Endothelial cell of umbilical vein (primary cell): ENCODE measurements around the gene DDX54. TPM values are rescaled to one million over a fixed set of nuclear protein-coding genes. Genes with fewer than 3 reads are reported as not detected.

Source experiments
- BruUV-seq: library from RNA; stranded (reverse); fragments of 400-500 nt; replicated peaks from 2 replicates; lab custom pipeline; 2021; lab: Mats Ljungman, UMichigan
- CTCF ChIA-PET: fragments of 300-600, 350-600 bp; sonication (Branson Sonifier 250); formaldehyde crosslinking; loops from one replicate; lab custom pipeline; 2021; ENCODE audit warnings: antibody characterized with exemption, inconsistent platforms; lab: Charles Lee
- POLR2A ChIA-PET: fragments of 300-600, 350-600 bp; sonication (Branson Sonifier 250); formaldehyde crosslinking; loops from one replicate; lab custom pipeline; 2021; ENCODE audit warnings: antibody characterized with exemption, inconsistent platforms; lab: Charles Lee
- DNase-seq: peaks from one replicate; pipeline ENCODE4 v3.0.0-alpha.2; 2011; ENCODE audit warnings: low read depth, low spot score
- FAIRE-seq: peaks from 2 replicates; lab custom pipeline; 2011; peaks lifted over from hg19 to GRCh38; lab: Jason Lieb, UNC
- H2AFZ ChIP-seq: 2 replicates; pipeline ENCODE4 v1.6.0; 2012; ENCODE audit warnings: low read depth, low read length, control low read depth, inconsistent platforms
- H3K27ac ChIP-seq: 2 replicates; pipeline ENCODE4 v1.5.1; 2011; ENCODE audit warnings: low read depth, mild to moderate bottlenecking, control low read depth, low read length, moderate library complexity; ENCODE audit not compliant: insufficient read depth
- H3K27me3 ChIP-seq, 2 experiments: 2 replicates each; pipeline versions ENCODE4 v1.6.0 to v1.6.1; 2011; ENCODE audit warnings: low read length in 2 of 2, mixed read lengths in 1 of 2; ENCODE audit not compliant: control insufficient read depth in 2 of 2, insufficient read depth in 2 of 2
- H3K36me3 ChIP-seq, 2 experiments: 2 replicates in 1 of 2; 3 replicates in 1 of 2; pipeline ENCODE4 v1.5.1; 2011; ENCODE audit warnings: low read length in 2 of 2, mild to moderate bottlenecking in 1 of 2, moderate library complexity in 1 of 2; ENCODE audit not compliant: control insufficient read depth in 2 of 2, insufficient read depth in 2 of 2; ENCODE audit errors: extremely low read depth in 1 of 2
- H3K4me1 ChIP-seq: 3 replicates; pipeline ENCODE4 v1.5.1; 2011; ENCODE audit warnings: mild to moderate bottlenecking, low read length; ENCODE audit not compliant: control insufficient read depth, insufficient read depth; ENCODE audit errors: extremely low read depth
- H3K4me2 ChIP-seq: 2 replicates; pipeline ENCODE4 v1.6.1; 2011; ENCODE audit warnings: low read length, control low read depth, mixed read lengths; ENCODE audit not compliant: insufficient read depth
- H3K4me3 ChIP-seq, 3 experiments: fragments of 200-600 bp in 1 of 3; sonication (generic), shearing (Covaris generic) in 1 of 3; replicated peaks in 1 of 3; 2 replicates each; pipeline ENCODE4 v1.5.1; 2011 to 2016; ENCODE audit warnings: control low read depth in 3 of 3, low read length in 3 of 3, mild to moderate bottlenecking in 2 of 3, inconsistent platforms in 1 of 3, low read depth in 1 of 3, moderate library complexity in 1 of 3; ENCODE audit not compliant: insufficient read depth in 1 of 3
- H3K79me2 ChIP-seq: 2 replicates; pipeline ENCODE4 v1.6.0; 2012; ENCODE audit warnings: low read length, inconsistent platforms; ENCODE audit not compliant: control insufficient read depth, insufficient read depth
- H3K9ac ChIP-seq: replicated peaks from 2 replicates; pipeline ENCODE3; 2011; ENCODE audit warnings: low read length, control low read depth; ENCODE audit not compliant: insufficient read depth; ENCODE audit errors: extremely low read depth
- H3K9me1 ChIP-seq: replicated peaks from 3 replicates; pipeline ENCODE4 v1.6.0; 2011; ENCODE audit warnings: mild to moderate bottlenecking, low read length; ENCODE audit not compliant: control insufficient read depth, insufficient read depth; ENCODE audit errors: extremely low read depth
- H3K9me3 ChIP-seq: replicated peaks from 2 replicates; pipeline ENCODE4 v1.5.1; 2012; ENCODE audit warnings: low read length, inconsistent platforms; ENCODE audit not compliant: control insufficient read depth, insufficient read depth
- H4K20me1 ChIP-seq: replicated peaks from 2 replicates; pipeline ENCODE3; 2011; ENCODE audit warnings: mild to moderate bottlenecking, low read length; ENCODE audit not compliant: control insufficient read depth, insufficient read depth; ENCODE audit errors: extremely low read depth
- CTCF ChIP-seq, 2 donors: IDR thresholded peaks; 1 replicate in 1 of 2; 2 replicates in 1 of 2; pipeline ENCODE4 v1.5.1; 2011; ENCODE audit warnings: low read length in 2 of 2, mild to moderate bottlenecking in 2 of 2, moderate library complexity in 2 of 2, control low read depth in 1 of 2, inconsistent platforms in 1 of 2, low read depth in 1 of 2; ENCODE audit not compliant: insufficient read depth in 1 of 2; ENCODE audit errors: extremely low read depth in 1 of 2
- EZH2 ChIP-seq: IDR thresholded peaks from 2 replicates; pipeline ENCODE4 v1.6.1; 2012; ENCODE audit warnings: borderline replicate concordance, low read depth, mild to moderate bottlenecking, moderate library complexity, low read length, inconsistent platforms; ENCODE audit not compliant: severe bottlenecking
- FOS ChIP-seq: IDR thresholded peaks from 2 replicates; pipeline ENCODE4 v1.6.1; 2011; ENCODE audit warnings: mild to moderate bottlenecking, low read length, moderate library complexity, borderline replicate concordance; ENCODE audit not compliant: insufficient read depth
- GATA2 ChIP-seq: IDR thresholded peaks from 2 replicates; pipeline ENCODE4 v1.7.0; 2011; ENCODE audit warnings: low read depth, mild to moderate bottlenecking, moderate library complexity, mixed read lengths, low read length; ENCODE audit not compliant: insufficient read length, insufficient read depth
- JUN ChIP-seq: IDR thresholded peaks from 2 replicates; pipeline ENCODE4 v1.6.1; 2011; ENCODE audit warnings: borderline replicate concordance, low read depth; ENCODE audit not compliant: insufficient read length, insufficient read depth
- MAX ChIP-seq: IDR thresholded peaks from 2 replicates; pipeline ENCODE4 v1.6.1; 2011; ENCODE audit not compliant: insufficient read depth, insufficient read length
- MYC ChIP-seq: IDR thresholded peaks from one replicate; pipeline ENCODE4 v1.6.1; 2011; ENCODE audit warnings: mild to moderate bottlenecking, low read depth, low read length
- POLR2A ChIP-seq: IDR thresholded peaks from 2 replicates; pipeline ENCODE4 v1.6.1; 2012; ENCODE audit warnings: low read depth, mild to moderate bottlenecking, control low read depth, low read length
- POLR2AphosphoS5 ChIP-seq: IDR thresholded peaks from 2 replicates; pipeline ENCODE4 v1.6.1; 2012; ENCODE audit warnings: low read depth, mild to moderate bottlenecking, control low read depth, low read length, moderate library complexity; ENCODE audit not compliant: insufficient read depth
- dilution Hi-C: fragments of 300-500 bp; cut with MboI; formaldehyde crosslinking; loops from one replicate; pipeline ENCODE4 v1.15.0; 2019; ENCODE audit warnings: low sequenced_read_pairs; ENCODE audit not compliant: extremely low pct_ligation_motif_present
- intact Hi-C: fragments of 100-400 bp; cut with micrococcal nuclease; formaldehyde crosslinking; loops from one replicate; pipeline ENCODE4 v1.10.0; 2022
- polyA plus RNA-seq, 4 experiments: library from polyadenylated mRNA; depleted of rRNA in 3 of 4; stranded (reverse) in 3 of 4; unstranded in 1 of 4; fragments of >200 nt; gene quantifications; 2 replicates each; pipeline versions ENCODE4 v1.2.1 to v1.2.3, GENCODE V29; 2011 to 2012; ENCODE audit warnings: missing spikeins in 1 of 4
- total RNA-seq: library from RNA; stranded (reverse); gene quantifications from 2 replicates; pipeline ENCODE4 v1.2.3, GENCODE V29; 2021

The DDX54 gene
- total and polyA plus RNA-seq, 2 donors (not counting 3 experiments of a cell fraction or from before 2014, with no cell fraction given): 54.1 to 90.0 TPM

GRCh38 chr12:113116875-113117274 is 68.4 kb downstream of the DDX54 start:
- H3K9me1 ChIP-seq: no peaks in the 10 kb centered on the region
- TF ChIP-seq POLR2A: no peak
- TF ChIP-seq POLR2AphosphoS5: no peak
- TF ChIP-seq JUN: no peak
- no peak for TF ChIP-seq FOS
- TF ChIP-seq MAX: no peak
- no peak for TF ChIP-seq EZH2
- no peak for TF ChIP-seq CTCF (IDR thresholded peaks at IDR 0.05; ENCODE audit: extremely low read depth in 1 of 2, insufficient read depth in 1 of 2, low read depth in 1 of 2, low read length in 2 of 2)
- TF ChIP-seq GATA2: no peak
- TF ChIP-seq MYC: no peak
- dilution Hi-C loops: no loop called here
- H3K27ac ChIP-seq: no peak overlapping the region
- H3K4me2 ChIP-seq: no peak overlapping the region
- DNase-seq: no peak
- no peak overlapping the region for H3K9ac ChIP-seq
- no TSS peak for BruUV-seq
- CTCF ChIA-PET: no interaction called here
- intact Hi-C loops: no loop called here
- no peaks in the 10 kb centered on the region for H3K9me3 ChIP-seq
- POLR2A ChIA-PET: no interaction called here
- no peaks in the 10 kb centered on the region for H4K20me1 ChIP-seq
- H3K79me2 ChIP-seq: no peaks in the 10 kb centered on the region
- no peaks in the 10 kb centered on the region for H3K4me1 ChIP-seq
- no peaks in the 10 kb centered on the region for H3K27me3 ChIP-seq
- no peak overlapping the region for H3K4me3 ChIP-seq
- H2AFZ ChIP-seq: no peak overlapping the region
- no peaks in the 10 kb centered on the region for H3K36me3 ChIP-seq
- FAIRE-seq: no peak
